ENCODE results near the gene PLEKHG5.

Gene PLEKHG5

DNA sequence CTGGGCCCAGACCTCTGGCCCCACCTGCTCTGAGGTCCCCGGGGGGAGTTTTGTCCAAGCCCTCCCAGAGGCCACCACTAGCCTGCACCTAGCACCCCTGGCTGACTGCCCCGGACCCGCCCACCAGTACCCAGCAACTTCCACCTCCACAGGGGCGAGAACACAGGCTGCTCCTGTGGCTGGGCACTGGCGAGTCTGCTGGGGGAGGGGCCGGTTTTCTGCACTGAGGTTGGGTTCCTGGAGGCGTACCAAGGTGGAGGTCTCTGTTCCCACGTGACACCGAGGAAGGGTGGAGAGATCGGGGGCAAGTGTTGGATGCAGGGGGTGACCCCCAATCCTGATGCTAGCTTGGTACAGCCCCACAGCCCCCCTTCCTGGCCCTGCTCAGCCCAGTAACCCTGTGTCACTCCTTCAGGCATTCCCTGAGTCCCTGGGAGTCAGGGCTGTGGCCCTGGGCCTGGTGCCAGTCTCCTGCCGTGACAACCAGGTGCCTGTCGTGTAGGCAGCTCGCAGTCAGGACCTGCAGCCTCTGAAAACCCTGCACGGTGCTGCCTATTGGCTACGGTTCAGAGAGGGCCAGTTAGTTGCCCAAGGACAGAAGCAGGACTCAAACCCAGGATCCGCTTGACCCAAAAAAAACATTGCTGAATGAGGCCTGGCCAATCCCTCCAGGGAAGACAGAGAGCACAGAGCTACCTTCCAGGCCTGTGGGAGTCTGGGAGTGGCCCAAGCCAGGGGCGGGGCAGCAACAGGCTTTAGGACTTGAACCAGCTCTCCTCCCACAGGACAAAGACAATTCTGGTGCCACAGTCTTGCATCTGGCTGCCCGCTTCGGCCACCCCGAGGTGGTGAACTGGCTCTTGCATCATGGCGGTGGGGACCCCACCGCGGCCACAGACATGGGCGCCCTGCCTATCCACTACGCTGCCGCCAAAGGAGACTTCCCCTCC lies 63.8 kb downstream of the PLEKHG5 start:
- no peak overlapping the region for H3K4me3 ChIP-seq (ENCODE audit: low read length)
- peaks cover 16% of the 10 kb centered on the region for H3K4me1 ChIP-seq (ENCODE audit: low read length)
- no peaks in the 10 kb centered on the region for H3K36me3 ChIP-seq (replicated peaks; ENCODE audit: low read depth, low read length)
- H3K4me2 ChIP-seq (ENCODE audit: low read length) = no peak overlapping the region
- H3K27ac ChIP-seq (ENCODE audit: low read length) = no peak overlapping the region
- H3K9me3 ChIP-seq (ENCODE audit: insufficient read depth, low read length) = no peaks in the 10 kb centered on the region
- H2AFZ ChIP-seq (ENCODE audit: low read depth, low read length) = no peak overlapping the region
- H3K9ac ChIP-seq (ENCODE audit: low read length) = no peak overlapping the region
- TF ChIP-seq EZH2phosphoT487 (IDR thresholded peaks at IDR 0.05; ENCODE audit: low read depth) = no peak
- TF ChIP-seq, protein P1, sequence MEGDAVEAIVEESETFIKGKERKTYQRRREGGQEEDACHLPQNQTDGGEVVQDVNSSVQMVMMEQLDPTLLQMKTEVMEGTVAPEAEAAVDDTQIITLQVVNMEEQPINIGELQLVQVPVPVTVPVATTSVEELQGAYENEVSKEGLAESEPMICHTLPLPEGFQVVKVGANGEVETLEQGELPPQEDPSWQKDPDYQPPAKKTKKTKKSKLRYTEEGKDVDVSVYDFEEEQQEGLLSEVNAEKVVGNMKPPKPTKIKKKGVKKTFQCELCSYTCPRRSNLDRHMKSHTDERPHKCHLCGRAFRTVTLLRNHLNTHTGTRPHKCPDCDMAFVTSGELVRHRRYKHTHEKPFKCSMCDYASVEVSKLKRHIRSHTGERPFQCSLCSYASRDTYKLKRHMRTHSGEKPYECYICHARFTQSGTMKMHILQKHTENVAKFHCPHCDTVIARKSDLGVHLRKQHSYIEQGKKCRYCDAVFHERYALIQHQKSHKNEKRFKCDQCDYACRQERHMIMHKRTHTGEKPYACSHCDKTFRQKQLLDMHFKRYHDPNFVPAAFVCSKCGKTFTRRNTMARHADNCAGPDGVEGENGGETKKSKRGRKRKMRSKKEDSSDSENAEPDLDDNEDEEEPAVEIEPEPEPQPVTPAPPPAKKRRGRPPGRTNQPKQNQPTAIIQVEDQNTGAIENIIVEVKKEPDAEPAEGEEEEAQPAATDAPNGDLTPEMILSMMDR (IDR thresholded peaks at IDR 0.05; ENCODE audit: low read depth, low read length) = no peak
- H3K79me2 ChIP-seq (ENCODE audit: low read length) = no peaks in the 10 kb centered on the region
- H4K20me1 ChIP-seq (ENCODE audit: insufficient read depth, low read length) = no peaks in the 10 kb centered on the region
- H3K27me3 ChIP-seq (ENCODE audit: low read depth, low read length) = no peaks in the 10 kb centered on the region

GRCh38 chr1:6426972-6427350 lies 64.5 kb downstream of the PLEKHG5 start:
- peaks cover 16% of the 10 kb centered on the region for H3K4me1 ChIP-seq (ENCODE audit: low read length)

GRCh38 chr1:6426277-6426971 lies 65.0 kb downstream of the PLEKHG5 start:
- Histone ChIP-seq H3K27me3 (ENCODE audit: low read depth, low read length) (no peaks in the 10 kb centered on the region), H3K4me3 (ENCODE audit: low read length) (no peak overlapping the region), H3K4me1 (ENCODE audit: low read length) (peaks cover 16% of the 10 kb centered on the region), H4K20me1 (ENCODE audit: insufficient read depth, low read length) (no peaks in the 10 kb centered on the region), H3K9ac (ENCODE audit: low read length) (no peak overlapping the region), H3K36me3 (replicated peaks; ENCODE audit: low read depth, low read length) (no peaks in the 10 kb centered on the region), H3K79me2 (ENCODE audit: low read length) (no peaks in the 10 kb centered on the region), H3K4me2 (ENCODE audit: low read length) (no peak overlapping the region), H3K9me3 (ENCODE audit: insufficient read depth, low read length) (no peaks in the 10 kb centered on the region), H2AFZ (ENCODE audit: low read depth, low read length) (no peak overlapping the region), H3K27ac (ENCODE audit: low read length) (no peak overlapping the region)
- TF ChIP-seq, protein P1 (IDR thresholded peaks at IDR 0.05; ENCODE audit: low read depth, low read length) = no peak
- TF ChIP-seq EZH2phosphoT487 (IDR thresholded peaks at IDR 0.05; ENCODE audit: low read depth) = no peak

More at GRCh38 chr1:6426972-6427350, 64.5 kb downstream of the PLEKHG5 start:
- no peak overlapping the region for H3K9ac ChIP-seq (ENCODE audit: low read length)
- H3K36me3 ChIP-seq (replicated peaks; ENCODE audit: low read depth, low read length) = no peaks in the 10 kb centered on the region
- H2AFZ ChIP-seq (ENCODE audit: low read depth, low read length) = no peak overlapping the region
- no peaks in the 10 kb centered on the region for H3K79me2 ChIP-seq (ENCODE audit: low read length)
- no peak overlapping the region for H3K4me2 ChIP-seq (ENCODE audit: low read length)
- no peak overlapping the region for H3K27ac ChIP-seq (ENCODE audit: low read length)
- no peak overlapping the region for H3K4me3 ChIP-seq (ENCODE audit: low read length)
- no peaks in the 10 kb centered on the region for H3K9me3 ChIP-seq (ENCODE audit: insufficient read depth, low read length)
- H3K27me3 ChIP-seq (ENCODE audit: low read depth, low read length) = no peaks in the 10 kb centered on the region
- TF ChIP-seq, protein P1 (IDR thresholded peaks at IDR 0.05; ENCODE audit: low read depth, low read length) = no peak
- TF ChIP-seq EZH2phosphoT487 (IDR thresholded peaks at IDR 0.05; ENCODE audit: low read depth) = no peak
- no peaks in the 10 kb centered on the region for H4K20me1 ChIP-seq (ENCODE audit: insufficient read depth, low read length)

- no peaks in the 10 kb centered on the region for H3K9me3 ChIP-seq (ENCODE audit: insufficient read depth, low read length)
- H3K4me1 ChIP-seq (ENCODE audit: low read length) = peaks cover 16% of the 10 kb centered on the region
- H3K4me3 ChIP-seq (ENCODE audit: low read length) = no peak overlapping the region
- H3K4me2 ChIP-seq (ENCODE audit: low read length) = no peak overlapping the region
- no peak overlapping the region for H2AFZ ChIP-seq (ENCODE audit: low read depth, low read length)
- no peak overlapping the region for H3K9ac ChIP-seq (ENCODE audit: low read length)
- no peaks in the 10 kb centered on the region for H4K20me1 ChIP-seq (ENCODE audit: insufficient read depth, low read length)
- H3K79me2 ChIP-seq (ENCODE audit: low read length) = no peaks in the 10 kb centered on the region
- TF ChIP-seq, protein P1 (IDR thresholded peaks at IDR 0.05; ENCODE audit: low read depth, low read length) = no peak
- no peak for TF ChIP-seq EZH2phosphoT487 (IDR thresholded peaks at IDR 0.05; ENCODE audit: low read depth)
- H3K27ac ChIP-seq (ENCODE audit: low read length) = no peak overlapping the region
- H3K27me3 ChIP-seq (ENCODE audit: low read depth, low read length) = no peaks in the 10 kb centered on the region
- no peaks in the 10 kb centered on the region for H3K36me3 ChIP-seq (replicated peaks; ENCODE audit: low read depth, low read length)
Observed at GRCh38 chr1:6425658-6426057, 65.8 kb downstream of the PLEKHG5 start.
